Neuronal stem cell (in vitro differentiated cells): Measurements from ENCODE around the gene NAB2.

ENCODE experiments used
- DNase-seq: peaks from one replicate; pipeline ENCODE4 v3.0.0-alpha.2; 2013; ENCODE audit warnings: low spot score
- H2AFZ ChIP-seq: one replicate; pipeline ENCODE4 v1.6.1; 2013; ENCODE audit warnings: mild to moderate bottlenecking, low read length, inconsistent platforms
- H2AK5ac ChIP-seq: 2 replicates; pipeline ENCODE4 v1.6.1; 2013; ENCODE audit warnings: low read depth, mild to moderate bottlenecking, inconsistent platforms, low read length, moderate library complexity, mixed read lengths
- H2BK120ac ChIP-seq: 2 replicates; pipeline ENCODE4 v1.6.1; 2013; ENCODE audit warnings: low read depth, mild to moderate bottlenecking, inconsistent platforms, low read length, moderate library complexity, mixed read lengths
- H2BK12ac ChIP-seq: one replicate; pipeline ENCODE4 v1.6.1; 2013; ENCODE audit warnings: low read length, inconsistent platforms
- H2BK15ac ChIP-seq: 2 replicates; pipeline ENCODE4 v1.6.1; 2013; ENCODE audit warnings: mild to moderate bottlenecking, low read length, inconsistent platforms, mixed read lengths
- H2BK5ac ChIP-seq: one replicate; pipeline ENCODE4 v1.6.1; 2013; ENCODE audit warnings: inconsistent platforms, mild to moderate bottlenecking, low read length, moderate library complexity
- H3K14ac ChIP-seq: one replicate; pipeline ENCODE4 v1.6.1; 2013; ENCODE audit warnings: low read length, inconsistent platforms
- H3K18ac ChIP-seq: 2 replicates; pipeline ENCODE4 v1.6.1; 2013; ENCODE audit warnings: low read length, inconsistent platforms
- H3K23ac ChIP-seq: 2 replicates; pipeline ENCODE4 v1.6.1; 2013; ENCODE audit warnings: low read depth, mild to moderate bottlenecking, mixed read lengths, low read length, inconsistent platforms; ENCODE audit not compliant: poor library complexity
- H3K27ac ChIP-seq: replicated peaks from 3 replicates; pipeline ENCODE4 v1.5.1; 2013; ENCODE audit warnings: low read length, inconsistent platforms
- H3K27me3 ChIP-seq, 3 experiments: 2 replicates each; pipeline ENCODE4 v1.6.1; 2013; ENCODE audit warnings: low read length in 3 of 3, mild to moderate bottlenecking in 2 of 3, inconsistent platforms in 1 of 3, low read depth in 1 of 3, mixed read lengths in 1 of 3, moderate library complexity in 1 of 3; ENCODE audit not compliant: control insufficient read depth in 3 of 3, insufficient read depth in 3 of 3
- H3K36me3 ChIP-seq, 2 donors: replicated peaks in 1 of 2; 2 replicates each; pipeline ENCODE4 v1.6.1; 2013; ENCODE audit warnings: low read length in 2 of 2; ENCODE audit not compliant: control insufficient read depth in 2 of 2, insufficient read depth in 2 of 2
- H3K4ac ChIP-seq: 2 replicates; pipeline ENCODE4 v1.6.1; 2013; ENCODE audit warnings: inconsistent platforms, mild to moderate bottlenecking, low read length, moderate library complexity
- H3K4me1 ChIP-seq, 2 donors: 1 replicate in 1 of 2; 2 replicates in 1 of 2; pipeline ENCODE4 v1.6.1; 2013; ENCODE audit warnings: low read length in 2 of 2, low read depth in 1 of 2; ENCODE audit not compliant: control insufficient read depth in 2 of 2, insufficient read depth in 1 of 2
- H3K4me2 ChIP-seq: one replicate; pipeline ENCODE4 v1.6.1; 2013; ENCODE audit warnings: mild to moderate bottlenecking, low read length, inconsistent platforms; ENCODE audit not compliant: insufficient read depth, poor library complexity, severe bottlenecking
- H3K4me3 ChIP-seq, 2 donors: 2 replicates each; pipeline ENCODE4 v1.5.1; 2013; ENCODE audit warnings: low read length in 2 of 2, mild to moderate bottlenecking in 2 of 2, inconsistent platforms in 1 of 2, moderate library complexity in 1 of 2
- H3K79me1 ChIP-seq: one replicate; pipeline ENCODE4 v1.6.1; 2013; ENCODE audit warnings: low read depth, mild to moderate bottlenecking, inconsistent platforms, low read length, moderate library complexity
- H3K9ac ChIP-seq: one replicate; pipeline ENCODE4 v1.6.1; 2013; ENCODE audit warnings: mild to moderate bottlenecking, low read depth, low read length, inconsistent platforms; ENCODE audit not compliant: poor library complexity
- H3K9me3 ChIP-seq, 2 donors: replicated peaks in 1 of 2; 2 replicates each; pipeline versions ENCODE3 to v1.6.1; 2013; ENCODE audit warnings: low read length in 2 of 2, mild to moderate bottlenecking in 2 of 2, inconsistent platforms in 1 of 2, low read depth in 1 of 2, mixed read lengths in 1 of 2, moderate library complexity in 1 of 2; ENCODE audit not compliant: control insufficient read depth in 2 of 2, insufficient read depth in 1 of 2
- H4K8ac ChIP-seq: one replicate; pipeline ENCODE4 v1.6.1; 2013; ENCODE audit warnings: low read depth, mild to moderate bottlenecking, inconsistent platforms, low read length, moderate library complexity
- H4K91ac ChIP-seq: one replicate; pipeline ENCODE4 v1.6.1; 2013; ENCODE audit warnings: low read length, low read depth, mild to moderate bottlenecking, inconsistent platforms; ENCODE audit not compliant: poor library complexity
- WGBS, 2 donors: extraction: QIAGEN DNeasy Blood & Tissue Kit; methylation state at CpG; one replicate each; pipeline ENCODE4 v1.1.7; 2013; ENCODE audit warnings: missing lambda C conversion rate in 2 of 2, mixed read lengths in 1 of 2; ENCODE audit not compliant: insufficient read length in 2 of 2, insufficient replicate concordance in 1 of 2; ENCODE audit errors: extremely low coverage in 2 of 2; 5-methylcytosine and 5-hydroxymethylcytosine counted together

NAB2 gene

DNA sequence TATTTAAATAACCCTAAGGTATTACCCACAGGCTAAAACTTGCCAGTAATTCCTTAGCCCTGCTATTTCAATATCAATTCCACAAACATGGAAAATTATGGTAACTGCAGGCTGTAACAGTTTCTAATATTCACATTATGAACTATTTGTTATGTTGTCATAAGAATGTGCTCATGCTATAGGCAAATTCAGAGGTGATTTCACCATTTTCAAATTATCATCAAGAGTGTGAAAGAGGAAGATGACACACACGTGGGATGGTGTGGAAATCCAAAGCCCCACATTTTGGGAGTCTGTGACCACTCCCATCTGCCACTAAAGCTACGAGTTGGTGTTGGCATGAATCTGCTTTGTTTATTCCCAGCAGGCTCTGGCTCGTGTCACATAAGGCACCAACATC, 33.1 kb upstream of the NAB2 start:
- Histone ChIP-seq H2BK5ac (no peak overlapping the region), H3K14ac (no peak overlapping the region), H3K4me3 (no peak overlapping the region), H2BK15ac (no peak overlapping the region), H3K36me3 (peaks cover 27 to 63% of the 10 kb centered on the region in 2 donors), H3K9me3 (peaks cover 0 to 3% of the 10 kb centered on the region in 2 donors), H4K91ac (no peak overlapping the region), H3K4me2 (no peak overlapping the region), H3K27me3 (no peaks in the 10 kb centered on the region), H2AFZ (no peak overlapping the region), H3K18ac (no peak overlapping the region), H3K27ac (no peak overlapping the region), H2AK5ac (no peak overlapping the region), H2BK12ac (no peak overlapping the region), H3K79me1 (no peaks in the 10 kb centered on the region), H3K4me1 (no peaks in the 10 kb centered on the region), H3K23ac (no peak overlapping the region), H3K9ac (no peak overlapping the region), H4K8ac (no peak overlapping the region), H2BK120ac (no peak overlapping the region), H3K4ac (no peak overlapping the region)
- no CpG with 5 or more reads among the region's 3 CpGs for WGBS, 2 donors
- no peak for DNase-seq

DNA sequence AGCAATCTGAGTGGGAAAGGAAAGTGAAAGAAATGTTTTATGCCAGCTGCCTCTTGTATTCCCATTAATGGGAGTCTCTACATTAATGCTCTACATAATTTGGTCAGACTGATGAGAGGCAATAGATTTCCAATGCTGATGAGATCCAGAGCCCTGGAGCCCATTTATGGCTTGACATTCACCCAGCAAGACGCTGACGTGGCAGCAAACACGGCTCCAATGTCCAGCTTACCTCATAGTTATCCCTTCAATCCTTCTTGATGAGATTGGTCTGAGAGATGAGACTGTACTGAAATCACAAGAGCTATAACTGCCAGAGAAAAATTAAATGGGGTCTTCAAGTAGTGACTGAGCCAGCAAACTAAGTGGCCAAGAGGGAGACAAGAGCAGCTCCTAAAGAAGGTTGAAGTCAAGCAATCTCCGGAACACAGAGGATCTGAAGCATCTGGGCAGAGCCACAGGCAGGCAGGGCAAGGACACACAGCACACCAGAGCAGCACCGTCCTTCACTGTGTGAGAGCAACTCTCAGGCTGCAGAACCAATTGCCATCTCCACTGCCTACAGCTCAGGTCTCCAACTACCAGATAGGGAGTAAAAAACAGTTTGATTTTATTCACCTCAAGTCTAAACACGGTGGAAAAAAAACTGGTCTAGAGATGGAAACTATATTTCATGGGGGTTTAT, 31.7 kb upstream of the NAB2 start:
- H3K23ac ChIP-seq, result no peak overlapping the region
- H2BK120ac ChIP-seq, result no peak overlapping the region
- H3K27me3 ChIP-seq, result no peaks in the 10 kb centered on the region
- no peak overlapping the region for H3K9ac ChIP-seq
- no peak overlapping the region for H3K27ac ChIP-seq
- H4K8ac ChIP-seq, result no peak overlapping the region
- H3K4me1 ChIP-seq, result no peaks in the 10 kb centered on the region
- no peak overlapping the region for H3K4me3 ChIP-seq
- H4K91ac ChIP-seq, result no peak overlapping the region
- DNase-seq, result no peak
- no peak overlapping the region for H3K18ac ChIP-seq
- no peaks in the 10 kb centered on the region for H3K79me1 ChIP-seq
- H3K9me3 ChIP-seq, result peaks cover 0 to 3% of the 10 kb centered on the region in 2 donors
- H3K14ac ChIP-seq, result no peak overlapping the region
- no CpG with 5 or more reads among the region's 6 CpGs for WGBS, 2 donors
- H3K36me3 ChIP-seq, result peaks cover 30 to 76% of the 10 kb centered on the region in 2 donors
- H2BK5ac ChIP-seq, result no peak overlapping the region
- H2BK12ac ChIP-seq, result no peak overlapping the region
- no peak overlapping the region for H3K4ac ChIP-seq
- H3K4me2 ChIP-seq, result no peak overlapping the region
- H2BK15ac ChIP-seq, result no peak overlapping the region
- no peak overlapping the region for H2AFZ ChIP-seq
- no peak overlapping the region for H2AK5ac ChIP-seq

DNA sequence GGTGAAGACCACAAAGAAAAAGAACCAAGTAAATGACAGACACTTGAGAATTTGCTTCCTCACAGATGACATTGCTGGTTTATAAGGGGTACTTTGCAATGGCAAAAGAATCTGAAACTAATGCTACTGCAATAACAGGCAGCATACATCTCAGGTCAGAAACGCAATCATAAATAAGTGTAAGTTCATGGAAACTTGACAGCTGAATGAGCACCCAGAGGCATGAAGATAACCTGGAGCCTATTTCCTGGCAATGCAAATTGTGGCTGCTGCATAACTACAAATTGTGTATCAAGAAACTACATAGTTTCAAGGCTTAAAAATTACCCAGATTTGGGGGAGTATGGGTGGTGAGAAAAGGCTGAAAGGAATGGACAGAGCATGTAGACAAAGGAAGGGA, 30.5 kb upstream of the NAB2 start:
- no peak overlapping the region for H3K9ac ChIP-seq
- no peaks in the 10 kb centered on the region for H3K27me3 ChIP-seq
- no peak overlapping the region for H3K4me3 ChIP-seq
- peaks cover 35 to 87% of the 10 kb centered on the region in 2 donors for H3K36me3 ChIP-seq
- no peak overlapping the region for H2BK12ac ChIP-seq
- peaks cover 0 to 3% of the 10 kb centered on the region in 2 donors for H3K9me3 ChIP-seq
- no peak for DNase-seq
- H3K4me1 ChIP-seq, result no peaks in the 10 kb centered on the region
- no peak overlapping the region for H3K18ac ChIP-seq
- no peak overlapping the region for H4K91ac ChIP-seq
- H3K4ac ChIP-seq, result no peak overlapping the region
- no peak overlapping the region for H2AFZ ChIP-seq
- H3K14ac ChIP-seq, result no peak overlapping the region
- no peak overlapping the region for H3K23ac ChIP-seq
- no CpG with 5 or more reads among the region's 1 CpG for WGBS, 2 donors
- H2AK5ac ChIP-seq, result no peak overlapping the region
- no peak overlapping the region for H2BK120ac ChIP-seq
- H3K4me2 ChIP-seq, result no peak overlapping the region
- no peak overlapping the region for H2BK5ac ChIP-seq
- no peak overlapping the region for H2BK15ac ChIP-seq
- no peak overlapping the region for H4K8ac ChIP-seq
- H3K27ac ChIP-seq, result no peak overlapping the region
- H3K79me1 ChIP-seq, result no peaks in the 10 kb centered on the region

DNA sequence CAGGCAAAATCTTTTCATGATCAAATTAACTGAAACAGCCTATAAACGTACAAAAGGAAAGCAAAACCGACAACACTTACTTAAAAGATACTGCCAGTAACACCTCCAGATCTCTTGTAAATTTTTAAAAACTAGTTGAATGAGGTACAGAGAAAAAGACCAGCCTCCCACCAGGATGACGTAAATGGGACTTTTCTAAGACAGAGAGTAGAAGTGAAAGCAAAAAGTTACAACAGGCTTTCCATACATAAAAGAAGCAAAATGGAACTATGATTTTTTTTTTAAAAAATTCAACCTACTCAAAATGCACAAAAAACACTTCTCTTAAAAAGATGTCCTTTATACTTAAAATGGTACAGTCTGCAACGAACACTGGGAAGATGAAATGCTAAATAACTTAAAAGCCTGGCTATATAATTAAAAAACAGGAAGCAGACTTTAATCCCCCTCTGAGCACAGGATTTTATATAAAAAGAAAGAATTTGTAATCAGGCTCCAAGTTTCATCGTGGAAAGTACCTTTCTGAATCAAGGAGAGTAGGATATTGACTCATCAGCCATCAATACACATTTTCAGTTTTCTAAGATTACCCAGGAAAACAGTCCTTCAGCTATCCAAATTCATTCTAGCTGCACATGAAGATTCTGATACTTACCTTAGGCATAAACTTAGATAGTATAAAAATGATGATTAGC, 24.8 kb upstream of the NAB2 start:
- H2BK5ac ChIP-seq, result no peak overlapping the region
- no peak overlapping the region for H3K23ac ChIP-seq
- no peak overlapping the region for H3K18ac ChIP-seq
- H2AK5ac ChIP-seq, result no peak overlapping the region
- no peak overlapping the region for H3K4me3 ChIP-seq
- H2AFZ ChIP-seq, result no peak overlapping the region
- H3K9me3 ChIP-seq, result no peaks in the 10 kb centered on the region
- no peak overlapping the region for H2BK12ac ChIP-seq
- no peak overlapping the region for H3K27ac ChIP-seq
- H2BK120ac ChIP-seq, result no peak overlapping the region
- no peak overlapping the region for H4K8ac ChIP-seq
- H3K4ac ChIP-seq, result no peak overlapping the region
- H3K27me3 ChIP-seq, result no peaks in the 10 kb centered on the region
- no peak overlapping the region for H2BK15ac ChIP-seq
- H4K91ac ChIP-seq, result no peak overlapping the region
- no peak overlapping the region for H3K9ac ChIP-seq
- peaks cover 2% of the 10 kb centered on the region for H3K79me1 ChIP-seq
- DNase-seq, result no peak
- no peak overlapping the region for H3K14ac ChIP-seq
- H3K36me3 ChIP-seq, result peaks cover 32 to 95% of the 10 kb centered on the region in 2 donors
- no peaks in the 10 kb centered on the region for H3K4me1 ChIP-seq
- H3K4me2 ChIP-seq, result no peak overlapping the region
- no CpG with 5 or more reads among the region's 5 CpGs for WGBS, 2 donors
